GM12878 (cell line): ENCODE data around the gene TSC2.

Source experiments
- EZH2 ChIP-seq: IDR thresholded peaks from 2 replicates; pipeline ENCODE4 v1.6.1; 2012; ENCODE audit warnings: low read depth, mild to moderate bottlenecking, control low read depth, inconsistent platforms, low read length, borderline replicate concordance; ENCODE audit not compliant: control insufficient read depth
- SUZ12 ChIP-seq: fragments of 200-600 bp; sonication (generic); IDR thresholded peaks from one replicate; pipeline ENCODE4 v1.6.1; 2018; ENCODE audit warnings: antibody characterized with exemption, mild to moderate bottlenecking; ENCODE audit not compliant: unreplicated experiment

- no peak for TF ChIP-seq EZH2
- TF ChIP-seq SUZ12: no peak
Observed at GRCh38 chr16:2090777-2091546, 43.2 kb downstream of the TSC2 start.
